ENCODE results near the gene KIF3A. TPM values are rescaled to one million over a fixed set of nuclear protein-coding genes. Genes with fewer than 3 reads are reported as not detected.
A peak's percentile ranks its signal among the peaks of the same experiment; 100 is the strongest.

The KIF3A gene
- polyA plus RNA-seq, 1 donor from 2014 or later, result 94.4 TPM

GRCh38 chr5:132774896-132775295 lies 37.5 kb upstream of the KIF3A start:
- Histone ChIP-seq H3K27ac (ENCODE audit: low read length) (no peak overlapping the region), H3K4me2 (ENCODE audit: low read length) (no peak overlapping the region), H3K27me3 (ENCODE audit: insufficient read depth, low read depth, low read length) (peaks cover 8% of the 10 kb centered on the region), H3K4me3 (ENCODE audit: low read length) (peak overlapping the region; percentile 83), H2AFZ (ENCODE audit: low read depth, low read length) (no peak overlapping the region), H3K9ac (ENCODE audit: low read length) (no peak overlapping the region), H3K79me2 (replicated peaks; ENCODE audit: insufficient read depth, low read length) (peaks cover 21% of the 10 kb centered on the region), H3F3A (ENCODE audit: insufficient read depth, low read length, poor library complexity, severe bottlenecking) (no peaks in the 10 kb centered on the region), H3K9me3 (ENCODE audit: low read length) (no peaks in the 10 kb centered on the region), H3K9me2 (ENCODE audit: insufficient read depth, low read length) (no peaks in the 10 kb centered on the region), H4K20me1 (ENCODE audit: insufficient read depth) (no peaks in the 10 kb centered on the region), H3K36me3 (ENCODE audit: insufficient read depth, low read length) (no peaks in the 10 kb centered on the region)
- TF ChIP-seq POLR2AphosphoS5 (IDR thresholded peaks at IDR 0.05), result no peak
- TF ChIP-seq RAD21 (conservative IDR thresholded peaks at IDR 0.05), result no peak
- no peak for TF ChIP-seq SMC3 (conservative IDR thresholded peaks at IDR 0.05; ENCODE audit: poor library complexity)
- no peak for TF ChIP-seq TAF1 (IDR thresholded peaks at IDR 0.05; ENCODE audit: low read depth)
- no peak for TF ChIP-seq MXI1 (conservative IDR thresholded peaks at IDR 0.05; ENCODE audit: poor library complexity, severe bottlenecking)
- TF ChIP-seq EZH2 (IDR thresholded peaks at IDR 0.05; ENCODE audit: borderline replicate concordance, insufficient read depth, low read length, poor library complexity, severe bottlenecking), result no peak

GRCh38 chr5:132774406-132774805 lies 37.1 kb upstream of the KIF3A start:
- no peaks in the 10 kb centered on the region for H3F3A ChIP-seq (ENCODE audit: insufficient read depth, low read length, poor library complexity, severe bottlenecking)
- H3K27me3 ChIP-seq (ENCODE audit: insufficient read depth, low read depth, low read length), result peaks cover 8% of the 10 kb centered on the region
- H3K27ac ChIP-seq (ENCODE audit: low read length), result no peak overlapping the region
- no peaks in the 10 kb centered on the region for H3K9me3 ChIP-seq (ENCODE audit: low read length)
- no peak overlapping the region for H3K4me3 ChIP-seq (ENCODE audit: low read length)
- no peak overlapping the region for H3K9ac ChIP-seq (ENCODE audit: low read length)
- H3K4me2 ChIP-seq (ENCODE audit: low read length), result no peak overlapping the region
- no peaks in the 10 kb centered on the region for H3K36me3 ChIP-seq (ENCODE audit: insufficient read depth, low read length)
- no peaks in the 10 kb centered on the region for H3K9me2 ChIP-seq (ENCODE audit: insufficient read depth, low read length)
- TF ChIP-seq CTCF (IDR thresholded peaks at IDR 0.05; ENCODE audit: poor library complexity, severe bottlenecking) (no peak), REST (IDR thresholded peaks at IDR 0.05; ENCODE audit: borderline replicate concordance) (no peak), SMC3 (conservative IDR thresholded peaks at IDR 0.05; ENCODE audit: poor library complexity) (no peak), RAD21 (conservative IDR thresholded peaks at IDR 0.05) (no peak), POLR2AphosphoS5 (IDR thresholded peaks at IDR 0.05) (no peak), TAF1 (IDR thresholded peaks at IDR 0.05; ENCODE audit: low read depth) (no peak), EZH2 (IDR thresholded peaks at IDR 0.05; ENCODE audit: borderline replicate concordance, insufficient read depth, low read length, poor library complexity, severe bottlenecking) (no peak), EP300 (conservative IDR thresholded peaks at IDR 0.05; ENCODE audit: poor library complexity, severe bottlenecking) (no peak), MXI1 (conservative IDR thresholded peaks at IDR 0.05; ENCODE audit: poor library complexity, severe bottlenecking) (no peak)
- no peaks in the 10 kb centered on the region for H4K20me1 ChIP-seq (ENCODE audit: insufficient read depth)
- no peak overlapping the region for H2AFZ ChIP-seq (ENCODE audit: low read depth, low read length)
- peaks cover 23% of the 10 kb centered on the region for H3K79me2 ChIP-seq (replicated peaks; ENCODE audit: insufficient read depth, low read length)

All from neural cell (in vitro differentiated cells).